Upper lobe of right lung (tissue), 1 donor: ENCODE results near the gene ANTXRL. TPM values are rescaled to one million over a fixed set of nuclear protein-coding genes. Genes with fewer than 3 reads are reported as not detected.
A peak's percentile ranks its signal among the peaks of the same experiment; 100 is the strongest.
"Not testable (repeated sequence)": the region's sequence is repeated elsewhere in the genome, so short reads cannot be mapped to it uniquely, and the experiment has no call there.

Experiments used
- ATAC-seq: fragments of 200-7000 bp; cut with Tn5 transposase; one replicate; pipeline ENCODE4 v1.9.1; 2020; ENCODE audit warnings: mild to moderate bottlenecking, moderate library complexity
- DNase-seq: peaks from one replicate; pipeline ENCODE4 v3.0.0-alpha.2; 2020
- H3K27ac ChIP-seq: fragments of 200-600 bp; one replicate; pipeline ENCODE4 v1.8.0; 2022
- H3K27me3 ChIP-seq: fragments of 200-600 bp; one replicate; pipeline ENCODE4 v1.8.0; 2022; ENCODE audit warnings: mild to moderate bottlenecking
- H3K36me3 ChIP-seq: fragments of 200-600 bp; one replicate; pipeline ENCODE4 v1.8.0; 2022
- H3K4me1 ChIP-seq: fragments of 200-600 bp; one replicate; pipeline ENCODE4 v1.8.0; 2022
- H3K4me3 ChIP-seq: fragments of 200-600 bp; one replicate; pipeline ENCODE4 v1.8.0; 2022; ENCODE audit warnings: mild to moderate bottlenecking
- H3K9me3 ChIP-seq: fragments of 200-600 bp; one replicate; pipeline ENCODE4 v1.8.0; 2022
- CTCF ChIP-seq: fragments of 200-600 bp; IDR thresholded peaks from one replicate; pipeline ENCODE4 v1.8.0; 2022; ENCODE audit warnings: antibody characterized with exemption
- intact Hi-C: fragments of 100-400 bp; cut with DNase I; formaldehyde crosslinking; loops from one replicate; pipeline ENCODE4 v1.11.0; 2022
- total RNA-seq: library from RNA; stranded (reverse); fragmentation: NEBNext Ultra II Directional; extraction: Animal tissue kit (Norgen Biotek cat#: 25700); gene quantifications from one replicate; pipeline ENCODE4 v1.2.1, GENCODE V29; 2021
- donor health status: DM: no; HTN: yes; CAD: no; lungs with severe emphysema.

ANTXRL gene
- total RNA-seq, 1 donor from 2014 or later, result not detected

- Histone ChIP-seq H3K4me3 (no peak overlapping the region), H3K27me3 (no peaks in the 10 kb centered on the region), H3K9me3 (no peaks in the 10 kb centered on the region), H3K4me1 (no peaks in the 10 kb centered on the region), H3K27ac (no peak overlapping the region), H3K36me3 (no peaks in the 10 kb centered on the region)
- intact Hi-C loops, result no loop called here
- ATAC-seq (peak; percentile 43), DNase-seq (peak; percentile 63)
- no peak for TF ChIP-seq CTCF
These were observed 7.2 kb downstream of the ANTXRL start for GRCh38 chr10:46293832-46294640.

- no peak for TF ChIP-seq CTCF
- no peak overlapping the region for H3K27ac ChIP-seq
- peak; percentile 38 for DNase-seq
- intact Hi-C loops, result no loop called here
- H3K36me3 ChIP-seq, result no peaks in the 10 kb centered on the region
- no peaks in the 10 kb centered on the region for H3K27me3 ChIP-seq
- ATAC-seq, result no peak
- H3K4me1 ChIP-seq, result no peaks in the 10 kb centered on the region
- H3K4me3 ChIP-seq, result no peak overlapping the region
- H3K9me3 ChIP-seq, result no peaks in the 10 kb centered on the region
These were observed 7.9 kb downstream of the ANTXRL start for GRCh38 chr10:46294641-46295220.

- DNase-seq, result peak; percentile 29
- intact Hi-C loops, H3K36me3 ChIP-seq, H3K4me3 ChIP-seq, H3K4me1 ChIP-seq, H3K27ac ChIP-seq, ATAC-seq, H3K9me3 ChIP-seq, H3K27me3 ChIP-seq: not testable (repeated sequence)
These were observed 8.7 kb downstream of the ANTXRL start for GRCh38 chr10:46295350-46296010.

- H3K4me1 ChIP-seq, H3K4me3 ChIP-seq, intact Hi-C loops, H3K36me3 ChIP-seq, H3K27ac ChIP-seq, H3K27me3 ChIP-seq, ATAC-seq, H3K9me3 ChIP-seq: not testable (repeated sequence)
- peak; percentile 6 for DNase-seq
These were observed 9.3 kb downstream of the ANTXRL start for GRCh38 chr10:46296086-46296485.

GRCh38 chr10:46296641-46297141 lies 9.9 kb downstream of the ANTXRL start:
- Histone ChIP-seq H3K4me1 (no peaks in the 10 kb centered on the region), H3K36me3 (no peaks in the 10 kb centered on the region), H3K9me3 (no peaks in the 10 kb centered on the region), H3K27ac (no peak overlapping the region), H3K27me3 (no peaks in the 10 kb centered on the region), H3K4me3 (no peak overlapping the region)
- DNase-seq (peak; percentile 60), ATAC-seq (no peak)
- TF ChIP-seq CTCF, result no peak
- intact Hi-C loops, result no loop called here

- Histone ChIP-seq H3K27me3 (no peaks in the 10 kb centered on the region), H3K4me3 (no peak overlapping the region), H3K4me1 (no peaks in the 10 kb centered on the region), H3K27ac (no peak overlapping the region), H3K9me3 (no peaks in the 10 kb centered on the region), H3K36me3 (no peaks in the 10 kb centered on the region)
- TF ChIP-seq CTCF, result no peak
- DNase-seq (peak; percentile 3), ATAC-seq (no peak)
- intact Hi-C loops, result no loop called here
These were observed 10.8 kb downstream of the ANTXRL start for GRCh38 chr10:46297406-46298204.
